A549 (cell line): ENCODE results near the gene TCOF1.

ENCODE experiments used
- CEBPB ChIP-seq, 2 experiments: fragments of >200 bp in 1 of 2; sonication (Bioruptor Twin) in 1 of 2; formaldehyde crosslinking in 1 of 2; IDR thresholded peaks; 2 replicates each; pipeline ENCODE4 v1.6.1; 2012 to 2016
- CTCF ChIP-seq: fragments of >200 bp; sonication (Bioruptor Twin); formaldehyde crosslinking; IDR thresholded peaks from 3 replicates; pipeline ENCODE4 v1.5.1; 2016
- HDAC2 ChIP-seq: fragments of 200-600 bp; sonication (generic); IDR thresholded peaks from 2 replicates; pipeline ENCODE4 v1.6.1; 2016
- JUN ChIP-seq, 2 experiments: fragments of >200 bp; sonication (Bioruptor Twin); formaldehyde crosslinking; IDR thresholded peaks; 2 replicates in 1 of 2; 3 replicates in 1 of 2; pipeline ENCODE4 v1.6.1; 2016 to 2017
- KDM1A ChIP-seq: fragments of 200-600 bp; sonication (generic); IDR thresholded peaks from 2 replicates; pipeline ENCODE4 v1.6.1; 2016; ENCODE audit warnings: low read depth, mild to moderate bottlenecking
- MAFK ChIP-seq: fragments of 450-650 bp; IDR thresholded peaks from 2 replicates; pipeline ENCODE4 v1.6.1; 2014; ENCODE audit not compliant: partially characterized antibody
- MYC ChIP-seq: IDR thresholded peaks from 2 replicates; pipeline ENCODE4 v1.6.1; 2012; ENCODE audit warnings: mild to moderate bottlenecking, inconsistent platforms, low read length, improper control_type of control experiment, borderline replicate concordance
- NR3C1 ChIP-seq: fragments of >200 bp; sonication (Bioruptor Twin); formaldehyde crosslinking; IDR thresholded peaks from 3 replicates; pipeline ENCODE4 v1.6.1; 2017
- PHF8 ChIP-seq: fragments of 200-600 bp; sonication (generic); IDR thresholded peaks from 2 replicates; pipeline ENCODE4 v1.6.1; 2016; ENCODE audit warnings: low read depth, mild to moderate bottlenecking, antibody characterized with exemption, moderate library complexity, borderline replicate concordance
- POLR2A ChIP-seq: IDR thresholded peaks from 2 replicates; pipeline ENCODE4 v1.6.1; 2012; ENCODE audit warnings: mild to moderate bottlenecking, low read length
- REST ChIP-seq: fragments of 200-600 bp; sonication (generic); IDR thresholded peaks from 2 replicates; pipeline ENCODE4 v1.6.1; 2016; ENCODE audit warnings: antibody characterized with exemption, mild to moderate bottlenecking, moderate library complexity
- RFX5 ChIP-seq: fragments of 450-650 bp; IDR thresholded peaks from 2 replicates; pipeline ENCODE4 v1.7.1; 2014; ENCODE audit warnings: antibody characterized with exemption, mild to moderate bottlenecking, moderate library complexity
- ZC3H11A ChIP-seq: fragments of 450-650 bp; IDR thresholded peaks from 2 replicates; pipeline ENCODE4 v1.6.1; 2014; ENCODE audit warnings: antibody characterized with exemption, mild to moderate bottlenecking

- TF ChIP-seq CTCF (no peak), PHF8 (no peak), KDM1A (no peak), JUN (IDR thresholded peaks at IDR 0.05) (no peak), HDAC2 (no peak), POLR2A (no peak), CEBPB (IDR thresholded peaks at IDR 0.05) (no peak), NR3C1 (no peak), MAFK (no peak), MYC (no peak), RFX5 (no peak), REST (no peak), ZC3H11A (no peak)
These were observed 43.4 kb upstream of the TCOF1 start for GRCh38 chr5:150313921-150314716.
